Activated T-helper 17 cell treated with anti-CD3 and anti-CD28 coated beads, Interleukin-2, amount 50 U/mL, for 72 hours (primary cell): ENCODE results near the gene LRRC45. TPM values are rescaled to one million over a fixed set of nuclear protein-coding genes. Genes with fewer than 3 reads are reported as not detected.

Experiments used
- ATAC-seq: fragments of 150-1000 bp; cut with Tn5 transposase; replicated peaks from 2 replicates; pipeline ENCODE4 v1.10.0; 2021; ENCODE audit warnings: mild to moderate bottlenecking, moderate library complexity
- H3K27ac Mint-ChIP-seq: one replicate; pipeline ENCODE4 v1.8.0; 2022; ENCODE audit warnings: mixed read lengths
- H3K27me3 Mint-ChIP-seq: one replicate; pipeline ENCODE4 v1.8.0; 2022; ENCODE audit warnings: mixed read lengths
- H3K36me3 Mint-ChIP-seq: one replicate; pipeline ENCODE4 v1.8.0; 2022; ENCODE audit warnings: low read depth, mild to moderate bottlenecking, mixed read lengths
- H3K4me1 Mint-ChIP-seq: one replicate; pipeline ENCODE4 v1.8.0; 2022; ENCODE audit warnings: mixed read lengths
- H3K4me3 Mint-ChIP-seq: one replicate; pipeline ENCODE4 v1.8.0; 2022; ENCODE audit warnings: mild to moderate bottlenecking, mixed read lengths
- H3K9me3 Mint-ChIP-seq: one replicate; pipeline ENCODE4 v1.8.0; 2022; ENCODE audit warnings: mixed read lengths
- total RNA-seq, 2 donors: library from RNA; stranded (reverse); gene quantifications; one replicate each; pipeline ENCODE4 v1.2.3, GENCODE V29; 2022

LRRC45 gene
- total RNA-seq, 2 donors from 2014 or later, result 14.0 to 23.9 TPM

GRCh38 chr17:82018152-82018988 lies 4.7 kb upstream of the LRRC45 start:
- H3K27me3 Mint-ChIP-seq, result no peaks in the 10 kb centered on the region
- H3K36me3 Mint-ChIP-seq, result peaks cover 15% of the 10 kb centered on the region
- no peaks in the 10 kb centered on the region for H3K9me3 Mint-ChIP-seq
- H3K4me1 Mint-ChIP-seq, result no peaks in the 10 kb centered on the region
- no peak overlapping the region for H3K27ac Mint-ChIP-seq
- ATAC-seq, result no peak
- H3K4me3 Mint-ChIP-seq, result no peak overlapping the region

- ATAC-seq, result no peak
- Mint-ChIP-seq H3K4me3 (no peak overlapping the region), H3K4me1 (no peaks in the 10 kb centered on the region), H3K27me3 (no peaks in the 10 kb centered on the region), H3K9me3 (no peaks in the 10 kb centered on the region), H3K27ac (no peak overlapping the region), H3K36me3 (peaks cover 15% of the 10 kb centered on the region)
These were observed 4.0 kb upstream of the LRRC45 start for GRCh38 chr17:82018989-82019689.

GRCh38 chr17:82019690-82020571 lies 3.2 kb upstream of the LRRC45 start:
- ATAC-seq, result no peak
- no peaks in the 10 kb centered on the region for H3K27me3 Mint-ChIP-seq
- no peak overlapping the region for H3K27ac Mint-ChIP-seq
- no peaks in the 10 kb centered on the region for H3K9me3 Mint-ChIP-seq
- H3K4me1 Mint-ChIP-seq, result no peaks in the 10 kb centered on the region
- peaks cover 15% of the 10 kb centered on the region for H3K36me3 Mint-ChIP-seq
- H3K4me3 Mint-ChIP-seq, result peak overlapping the region; percentile 90

GRCh38 chr17:82020572-82021106 lies 2.5 kb upstream of the LRRC45 start:
- H3K4me1 Mint-ChIP-seq, result no peaks in the 10 kb centered on the region
- peaks cover 15% of the 10 kb centered on the region for H3K36me3 Mint-ChIP-seq
- no peaks in the 10 kb centered on the region for H3K27me3 Mint-ChIP-seq
- H3K27ac Mint-ChIP-seq, result no peak overlapping the region
- no peaks in the 10 kb centered on the region for H3K9me3 Mint-ChIP-seq
- peak overlapping the region; percentile 90 for H3K4me3 Mint-ChIP-seq
- no peak for ATAC-seq

- no peak for ATAC-seq
These were observed 1.8 kb upstream of the LRRC45 start for GRCh38 chr17:82021107-82021899.

GRCh38 chr17:82021900-82022309 lies 1.2 kb upstream of the LRRC45 start:
- Mint-ChIP-seq H3K36me3 (peaks cover 15% of the 10 kb centered on the region), H3K27ac (peak overlapping the region; percentile 75), H3K4me1 (no peaks in the 10 kb centered on the region), H3K27me3 (no peaks in the 10 kb centered on the region), H3K9me3 (no peaks in the 10 kb centered on the region), H3K4me3 (peak overlapping the region; percentile 90)
- ATAC-seq, result no peak

More at GRCh38 chr17:82021107-82021899, 1.8 kb upstream of the LRRC45 start:
- Mint-ChIP-seq H3K36me3 (peaks cover 15% of the 10 kb centered on the region), H3K4me3 (peak overlapping the region; percentile 90), H3K27me3 (no peaks in the 10 kb centered on the region), H3K4me1 (no peaks in the 10 kb centered on the region), H3K9me3 (no peaks in the 10 kb centered on the region), H3K27ac (peak overlapping the region; percentile 75)

GRCh38 chr17:82022310-82022980 lies 660 bp upstream of the LRRC45 start, which contains the start of gene CENPX:
CENPX (minus strand) TSS chr17:82022878; CDS start chr17:82022861, 17 bp downstream.
- H3K4me1 Mint-ChIP-seq, result no peaks in the 10 kb centered on the region
- H3K4me3 Mint-ChIP-seq, result peak within 1 kb of the TSS; percentile 90
- H3K27me3 Mint-ChIP-seq, result no peaks in the 10 kb centered on the region
- ATAC-seq, result no peak
- H3K36me3 Mint-ChIP-seq, result peaks cover 15% of the 10 kb centered on the region
- H3K27ac Mint-ChIP-seq, result peak within 1 kb of the TSS; percentile 75
- H3K9me3 Mint-ChIP-seq, result no peaks in the 10 kb centered on the region

- H3K9me3 Mint-ChIP-seq, result no peaks in the 10 kb centered on the region
- H3K36me3 Mint-ChIP-seq, result peaks cover 10% of the 10 kb centered on the region
- H3K4me1 Mint-ChIP-seq, result no peaks in the 10 kb centered on the region
- H3K27ac Mint-ChIP-seq, result no peak overlapping the region
- ATAC-seq, result no peak
- H3K27me3 Mint-ChIP-seq, result no peaks in the 10 kb centered on the region
- peak overlapping the region; percentile 90 for H3K4me3 Mint-ChIP-seq
These were observed 539 bp downstream of the LRRC45 start for GRCh38 chr17:82023447-82024241.

- no peak for ATAC-seq
- Mint-ChIP-seq H3K36me3 (peaks cover 6% of the 10 kb centered on the region), H3K4me3 (no peak overlapping the region)
These were observed 1.8 kb downstream of the LRRC45 start for GRCh38 chr17:82024859-82025258.

GRCh38 chr17:82025401-82026107 lies 2.4 kb downstream of the LRRC45 start:
- Mint-ChIP-seq H3K4me1 (peaks cover 4% of the 10 kb centered on the region), H3K27ac (no peak overlapping the region), H3K27me3 (no peaks in the 10 kb centered on the region), H3K9me3 (no peaks in the 10 kb centered on the region), H3K36me3 (peaks cover 6% of the 10 kb centered on the region), H3K4me3 (no peak overlapping the region)
- ATAC-seq, result no peak

More at GRCh38 chr17:82024859-82025258, 1.8 kb downstream of the LRRC45 start:
- Mint-ChIP-seq H3K27ac (no peak overlapping the region), H3K27me3 (no peaks in the 10 kb centered on the region), H3K4me1 (peaks cover 4% of the 10 kb centered on the region), H3K9me3 (no peaks in the 10 kb centered on the region)

- Mint-ChIP-seq H3K4me3 (no peak overlapping the region), H3K27ac (no peak overlapping the region), H3K27me3 (no peaks in the 10 kb centered on the region), H3K4me1 (peaks cover 4% of the 10 kb centered on the region), H3K9me3 (no peaks in the 10 kb centered on the region), H3K36me3 (no peaks in the 10 kb centered on the region)
- no peak for ATAC-seq
These were observed 5.1 kb downstream of the LRRC45 start for GRCh38 chr17:82028246-82028645.

- H3K27ac Mint-ChIP-seq, result no peak overlapping the region
- ATAC-seq, result no peak
- H3K4me1 Mint-ChIP-seq, result peaks cover 4% of the 10 kb centered on the region
- no peak overlapping the region for H3K4me3 Mint-ChIP-seq
- H3K36me3 Mint-ChIP-seq, result no peaks in the 10 kb centered on the region
- no peaks in the 10 kb centered on the region for H3K9me3 Mint-ChIP-seq
- no peaks in the 10 kb centered on the region for H3K27me3 Mint-ChIP-seq
These were observed 5.9 kb downstream of the LRRC45 start for GRCh38 chr17:82028966-82029365.
